Endothelial cell of umbilical vein (primary cell): ENCODE results near the gene PDE11A. TPM values are rescaled to one million over a fixed set of nuclear protein-coding genes. Genes with fewer than 3 reads are reported as not detected.

Experiments used
- BruUV-seq: library from RNA; stranded (reverse); fragments of 400-500 nt; replicated peaks from 2 replicates; lab custom pipeline; 2021; lab: Mats Ljungman, UMichigan
- CTCF ChIA-PET: fragments of 300-600, 350-600 bp; sonication (Branson Sonifier 250); formaldehyde crosslinking; loops from one replicate; lab custom pipeline; 2021; ENCODE audit warnings: antibody characterized with exemption, inconsistent platforms; lab: Charles Lee
- POLR2A ChIA-PET: fragments of 300-600, 350-600 bp; sonication (Branson Sonifier 250); formaldehyde crosslinking; loops from one replicate; lab custom pipeline; 2021; ENCODE audit warnings: antibody characterized with exemption, inconsistent platforms; lab: Charles Lee
- DNase-seq: peaks from one replicate; pipeline ENCODE4 v3.0.0-alpha.2; 2011; ENCODE audit warnings: low read depth, low spot score
- FAIRE-seq: peaks from 2 replicates; lab custom pipeline; 2011; peaks lifted over from hg19 to GRCh38; lab: Jason Lieb, UNC
- H2AFZ ChIP-seq: 2 replicates; pipeline ENCODE4 v1.6.0; 2012; ENCODE audit warnings: low read depth, low read length, control low read depth, inconsistent platforms
- H3K27ac ChIP-seq: 2 replicates; pipeline ENCODE4 v1.5.1; 2011; ENCODE audit warnings: low read depth, mild to moderate bottlenecking, control low read depth, low read length, moderate library complexity; ENCODE audit not compliant: insufficient read depth
- H3K27me3 ChIP-seq, 2 experiments: 2 replicates each; pipeline versions ENCODE4 v1.6.0 to v1.6.1; 2011; ENCODE audit warnings: low read length in 2 of 2, mixed read lengths in 1 of 2; ENCODE audit not compliant: control insufficient read depth in 2 of 2, insufficient read depth in 2 of 2
- H3K36me3 ChIP-seq, 2 experiments: 2 replicates in 1 of 2; 3 replicates in 1 of 2; pipeline ENCODE4 v1.5.1; 2011; ENCODE audit warnings: low read length in 2 of 2, mild to moderate bottlenecking in 1 of 2, moderate library complexity in 1 of 2; ENCODE audit not compliant: control insufficient read depth in 2 of 2, insufficient read depth in 2 of 2; ENCODE audit errors: extremely low read depth in 1 of 2
- H3K4me1 ChIP-seq: 3 replicates; pipeline ENCODE4 v1.5.1; 2011; ENCODE audit warnings: mild to moderate bottlenecking, low read length; ENCODE audit not compliant: control insufficient read depth, insufficient read depth; ENCODE audit errors: extremely low read depth
- H3K4me2 ChIP-seq: 2 replicates; pipeline ENCODE4 v1.6.1; 2011; ENCODE audit warnings: low read length, control low read depth, mixed read lengths; ENCODE audit not compliant: insufficient read depth
- H3K4me3 ChIP-seq, 3 experiments: fragments of 200-600 bp in 1 of 3; sonication (generic), shearing (Covaris generic) in 1 of 3; replicated peaks in 1 of 3; 2 replicates each; pipeline ENCODE4 v1.5.1; 2011 to 2016; ENCODE audit warnings: control low read depth in 3 of 3, low read length in 3 of 3, mild to moderate bottlenecking in 2 of 3, inconsistent platforms in 1 of 3, low read depth in 1 of 3, moderate library complexity in 1 of 3; ENCODE audit not compliant: insufficient read depth in 1 of 3
- H3K79me2 ChIP-seq: 2 replicates; pipeline ENCODE4 v1.6.0; 2012; ENCODE audit warnings: low read length, inconsistent platforms; ENCODE audit not compliant: control insufficient read depth, insufficient read depth
- H3K9ac ChIP-seq: replicated peaks from 2 replicates; pipeline ENCODE3; 2011; ENCODE audit warnings: low read length, control low read depth; ENCODE audit not compliant: insufficient read depth; ENCODE audit errors: extremely low read depth
- H3K9me1 ChIP-seq: replicated peaks from 3 replicates; pipeline ENCODE4 v1.6.0; 2011; ENCODE audit warnings: mild to moderate bottlenecking, low read length; ENCODE audit not compliant: control insufficient read depth, insufficient read depth; ENCODE audit errors: extremely low read depth
- H3K9me3 ChIP-seq: replicated peaks from 2 replicates; pipeline ENCODE4 v1.5.1; 2012; ENCODE audit warnings: low read length, inconsistent platforms; ENCODE audit not compliant: control insufficient read depth, insufficient read depth
- H4K20me1 ChIP-seq: replicated peaks from 2 replicates; pipeline ENCODE3; 2011; ENCODE audit warnings: mild to moderate bottlenecking, low read length; ENCODE audit not compliant: control insufficient read depth, insufficient read depth; ENCODE audit errors: extremely low read depth
- EZH2 ChIP-seq: IDR thresholded peaks from 2 replicates; pipeline ENCODE4 v1.6.1; 2012; ENCODE audit warnings: borderline replicate concordance, low read depth, mild to moderate bottlenecking, moderate library complexity, low read length, inconsistent platforms; ENCODE audit not compliant: severe bottlenecking
- FOS ChIP-seq: IDR thresholded peaks from 2 replicates; pipeline ENCODE4 v1.6.1; 2011; ENCODE audit warnings: mild to moderate bottlenecking, low read length, moderate library complexity, borderline replicate concordance; ENCODE audit not compliant: insufficient read depth
- GATA2 ChIP-seq: IDR thresholded peaks from 2 replicates; pipeline ENCODE4 v1.7.0; 2011; ENCODE audit warnings: low read depth, mild to moderate bottlenecking, moderate library complexity, mixed read lengths, low read length; ENCODE audit not compliant: insufficient read length, insufficient read depth
- JUN ChIP-seq: IDR thresholded peaks from 2 replicates; pipeline ENCODE4 v1.6.1; 2011; ENCODE audit warnings: borderline replicate concordance, low read depth; ENCODE audit not compliant: insufficient read length, insufficient read depth
- MYC ChIP-seq: IDR thresholded peaks from one replicate; pipeline ENCODE4 v1.6.1; 2011; ENCODE audit warnings: mild to moderate bottlenecking, low read depth, low read length
- POLR2A ChIP-seq: IDR thresholded peaks from 2 replicates; pipeline ENCODE4 v1.6.1; 2012; ENCODE audit warnings: low read depth, mild to moderate bottlenecking, control low read depth, low read length
- POLR2AphosphoS5 ChIP-seq: IDR thresholded peaks from 2 replicates; pipeline ENCODE4 v1.6.1; 2012; ENCODE audit warnings: low read depth, mild to moderate bottlenecking, control low read depth, low read length, moderate library complexity; ENCODE audit not compliant: insufficient read depth
- dilution Hi-C: fragments of 300-500 bp; cut with MboI; formaldehyde crosslinking; loops from one replicate; pipeline ENCODE4 v1.15.0; 2019; ENCODE audit warnings: low sequenced_read_pairs; ENCODE audit not compliant: extremely low pct_ligation_motif_present
- intact Hi-C: fragments of 100-400 bp; cut with micrococcal nuclease; formaldehyde crosslinking; loops from one replicate; pipeline ENCODE4 v1.10.0; 2022
- polyA plus RNA-seq, 4 experiments: library from polyadenylated mRNA; depleted of rRNA in 3 of 4; stranded (reverse) in 3 of 4; unstranded in 1 of 4; fragments of >200 nt; gene quantifications; 2 replicates each; pipeline versions ENCODE4 v1.2.1 to v1.2.3, GENCODE V29; 2011 to 2012; ENCODE audit warnings: missing spikeins in 1 of 4
- total RNA-seq: library from RNA; stranded (reverse); gene quantifications from 2 replicates; pipeline ENCODE4 v1.2.3, GENCODE V29; 2021
- TF ChIP-seq, protein P1 (sequence below), 2 donors: IDR thresholded peaks; 1 replicate in 1 of 2; 2 replicates in 1 of 2; pipeline ENCODE4 v1.5.1; 2011; ENCODE audit warnings: low read length in 2 of 2, mild to moderate bottlenecking in 2 of 2, moderate library complexity in 2 of 2, control low read depth in 1 of 2, inconsistent platforms in 1 of 2, low read depth in 1 of 2; ENCODE audit not compliant: insufficient read depth in 1 of 2; ENCODE audit errors: extremely low read depth in 1 of 2
- TF ChIP-seq, protein P2 (sequence below): IDR thresholded peaks from 2 replicates; pipeline ENCODE4 v1.6.1; 2011; ENCODE audit not compliant: insufficient read depth, insufficient read length

PDE11A gene
- total and polyA plus RNA-seq, 2 donors (not counting 3 experiments of a cell fraction or from before 2014, with no cell fraction given) = 0.07 to 0.51 TPM

DNA sequence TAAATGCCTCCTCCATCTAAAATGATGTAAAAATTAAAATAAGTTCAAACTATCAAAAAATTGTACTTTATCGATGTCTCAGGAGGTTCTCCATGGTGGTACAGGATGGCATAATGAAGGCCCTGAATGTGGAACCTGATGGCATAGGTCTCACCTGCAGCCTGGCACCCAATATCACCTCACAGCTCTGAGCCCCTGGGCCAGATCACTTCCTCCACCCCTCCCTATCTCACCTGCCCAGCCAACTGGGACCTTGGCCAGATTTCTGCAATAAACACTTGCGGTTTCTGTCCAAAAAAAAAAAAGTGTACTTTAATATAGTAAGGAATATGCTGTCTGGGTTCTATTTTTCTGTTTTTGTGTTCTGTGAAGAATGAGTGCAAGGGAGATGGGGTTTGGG, 33.0 kb upstream of the PDE11A start:
- POLR2A ChIA-PET = no interaction called here
- no peaks in the 10 kb centered on the region for H3K27me3 ChIP-seq
- no peaks in the 10 kb centered on the region for H3K9me1 ChIP-seq
- H3K4me2 ChIP-seq = no peak overlapping the region
- H3K4me1 ChIP-seq = no peaks in the 10 kb centered on the region
- TF ChIP-seq MYC = no peak
- TF ChIP-seq EZH2 = no peak
- TF ChIP-seq GATA2 = no peak
- TF ChIP-seq, protein P1, sequence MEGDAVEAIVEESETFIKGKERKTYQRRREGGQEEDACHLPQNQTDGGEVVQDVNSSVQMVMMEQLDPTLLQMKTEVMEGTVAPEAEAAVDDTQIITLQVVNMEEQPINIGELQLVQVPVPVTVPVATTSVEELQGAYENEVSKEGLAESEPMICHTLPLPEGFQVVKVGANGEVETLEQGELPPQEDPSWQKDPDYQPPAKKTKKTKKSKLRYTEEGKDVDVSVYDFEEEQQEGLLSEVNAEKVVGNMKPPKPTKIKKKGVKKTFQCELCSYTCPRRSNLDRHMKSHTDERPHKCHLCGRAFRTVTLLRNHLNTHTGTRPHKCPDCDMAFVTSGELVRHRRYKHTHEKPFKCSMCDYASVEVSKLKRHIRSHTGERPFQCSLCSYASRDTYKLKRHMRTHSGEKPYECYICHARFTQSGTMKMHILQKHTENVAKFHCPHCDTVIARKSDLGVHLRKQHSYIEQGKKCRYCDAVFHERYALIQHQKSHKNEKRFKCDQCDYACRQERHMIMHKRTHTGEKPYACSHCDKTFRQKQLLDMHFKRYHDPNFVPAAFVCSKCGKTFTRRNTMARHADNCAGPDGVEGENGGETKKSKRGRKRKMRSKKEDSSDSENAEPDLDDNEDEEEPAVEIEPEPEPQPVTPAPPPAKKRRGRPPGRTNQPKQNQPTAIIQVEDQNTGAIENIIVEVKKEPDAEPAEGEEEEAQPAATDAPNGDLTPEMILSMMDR (IDR thresholded peaks at IDR 0.05; ENCODE audit: extremely low read depth in 1 of 2, insufficient read depth in 1 of 2, low read depth in 1 of 2, low read length in 2 of 2) = no peak
- TF ChIP-seq FOS = no peak
- TF ChIP-seq POLR2AphosphoS5 = no peak
- no peak for TF ChIP-seq POLR2A
- no peak for TF ChIP-seq JUN
- TF ChIP-seq, protein P2, sequence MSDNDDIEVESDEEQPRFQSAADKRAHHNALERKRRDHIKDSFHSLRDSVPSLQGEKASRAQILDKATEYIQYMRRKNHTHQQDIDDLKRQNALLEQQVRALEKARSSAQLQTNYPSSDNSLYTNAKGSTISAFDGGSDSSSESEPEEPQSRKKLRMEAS = no peak
- no peaks in the 10 kb centered on the region for H4K20me1 ChIP-seq
- H3K79me2 ChIP-seq = no peaks in the 10 kb centered on the region
- BruUV-seq = no TSS peak
- H3K36me3 ChIP-seq = no peaks in the 10 kb centered on the region
- no peak overlapping the region for H3K4me3 ChIP-seq
- intact Hi-C loops (no loop called here), dilution Hi-C loops (no loop called here)
- no peak overlapping the region for H3K27ac ChIP-seq
- DNase-seq (no peak), FAIRE-seq (no peak)
- H3K9me3 ChIP-seq = no peaks in the 10 kb centered on the region
- CTCF ChIA-PET = interaction anchor here (1.1 kb wide), 1 partner anchor 309 kb away, joined by 7 read pairs; no protein-coding TSS in a partner anchor
- H2AFZ ChIP-seq = no peak overlapping the region
- H3K9ac ChIP-seq = no peak overlapping the region
